Small intestine (tissue), 7 donors: ENCODE results near the gene APOL5. TPM values are rescaled to one million over a fixed set of nuclear protein-coding genes. Genes with fewer than 3 reads are reported as not detected.
A peak's percentile ranks its signal among the peaks of the same experiment; 100 is the strongest.

Experiments
- DNase-seq, 2 donors: peaks; one replicate each; pipeline versions ENCODE4 v3.0.0 to v3.0.0-alpha.2; 2013
- FAIRE-seq: peaks from 2 replicates; lab custom pipeline; 2012; peaks lifted over from hg19 to GRCh38; lab: Jason Lieb, UNC
- H3K27ac ChIP-seq, 3 donors: one replicate each; pipeline ENCODE4 v1.5.1; 2013; ENCODE audit warnings: low read length in 2 of 3, mild to moderate bottlenecking in 2 of 3, control low read depth in 1 of 3, inconsistent platforms in 1 of 3, low read depth in 1 of 3, moderate library complexity in 1 of 3
- H3K27me3 ChIP-seq, 3 donors: one replicate each; pipeline ENCODE4 v1.6.1; 2013; ENCODE audit warnings: low read length in 3 of 3, inconsistent platforms in 1 of 3; ENCODE audit not compliant: control insufficient read depth in 3 of 3, insufficient read depth in 3 of 3
- H3K36me3 ChIP-seq, 3 donors: one replicate each; pipeline ENCODE4 v1.6.1; 2013; ENCODE audit warnings: low read length in 3 of 3, inconsistent platforms in 1 of 3, low read depth in 1 of 3, mild to moderate bottlenecking in 1 of 3, moderate library complexity in 1 of 3; ENCODE audit not compliant: control insufficient read depth in 3 of 3, insufficient read depth in 2 of 3
- H3K4me1 ChIP-seq, 3 donors: one replicate each; pipeline ENCODE4 v1.6.1; 2013; ENCODE audit warnings: low read length in 2 of 3, inconsistent platforms in 1 of 3, low read depth in 1 of 3, mild to moderate bottlenecking in 1 of 3, moderate library complexity in 1 of 3; ENCODE audit not compliant: control insufficient read depth in 3 of 3, insufficient read depth in 2 of 3
- H3K4me3 ChIP-seq, 3 donors: one replicate each; pipeline ENCODE4 v1.5.1; 2013; ENCODE audit warnings: low read length in 3 of 3, control low read depth in 1 of 3, inconsistent platforms in 1 of 3, low read depth in 1 of 3, mild to moderate bottlenecking in 1 of 3, moderate library complexity in 1 of 3
- H3K9me3 ChIP-seq, 2 donors: one replicate each; pipeline ENCODE4 v1.6.1; 2013; ENCODE audit warnings: low read depth in 1 of 2, low read length in 1 of 2; ENCODE audit not compliant: control insufficient read depth in 2 of 2, insufficient read depth in 1 of 2
- WGBS, 3 donors: extraction: QIAGEN DNeasy Blood & Tissue Kit; methylation state at CpG; one replicate each; pipeline ENCODE4 v1.1.7; 2013; 5-methylcytosine and 5-hydroxymethylcytosine counted together
- polyA plus RNA-seq, 4 donors: library from polyadenylated mRNA; stranded (reverse) in 3 of 4; unstranded in 1 of 4; fragments of 200-250 nt in 3 of 4; fragments of 120-200 nt in 1 of 4; gene quantifications; one replicate each; pipeline versions ENCODE4 v1.2.1 to v1.2.3, GENCODE V29; 2013
- donor health status: healthy with polysubstance abuse.
- donor health status: control.
- donor health status: control.
- donor health status: Bipolar disorder and iron deficiency.
- donor health status: healthy.

The APOL5 gene
- polyA plus RNA-seq, 4 donors: not detected

- Histone ChIP-seq H3K27ac (no peak overlapping the region), H3K4me3 (no peak overlapping the region), H3K27me3 (no peaks in the 10 kb centered on the region), H3K36me3 (no peaks in the 10 kb centered on the region), H3K4me1 (peaks cover 0 to 16% (median 3%) of the 10 kb centered on the region in 3 donors), H3K9me3 (no peaks in the 10 kb centered on the region)
- DNase-seq: no peak
- no peak for FAIRE-seq
- WGBS, 3 donors: 82 to 90% (median 86%) methylated on average over 10 of the region's 10 CpGs
Measured at GRCh38 chr22:35731321-35731720, 13.6 kb downstream of the APOL5 start.

GRCh38 chr22:35732116-35732515 is 14.4 kb downstream of the APOL5 start:
- H3K27ac ChIP-seq: no peak overlapping the region
- H3K36me3 ChIP-seq: peaks cover 0 to 5% (median 0%) of the 10 kb centered on the region in 3 donors
- no peak overlapping the region for H3K4me3 ChIP-seq
- H3K4me1 ChIP-seq: peaks cover 0 to 16% (median 3%) of the 10 kb centered on the region in 3 donors
- DNase-seq (no peak), FAIRE-seq (no peak)
- H3K9me3 ChIP-seq: no peaks in the 10 kb centered on the region
- no peaks in the 10 kb centered on the region for H3K27me3 ChIP-seq
- WGBS, 3 donors: 92 to 95% (median 94%) methylated on average over 9 of the region's 9 CpGs

- DNase-seq: no peak
- FAIRE-seq: no peak
- peaks cover 0 to 8% (median 0%) of the 10 kb centered on the region in 3 donors for H3K36me3 ChIP-seq
- no peak overlapping the region for H3K4me3 ChIP-seq
- 80 to 83% (median 83%) methylated on average over 10 of the region's 10 CpGs for WGBS, 3 donors
- no peaks in the 10 kb centered on the region for H3K9me3 ChIP-seq
- H3K4me1 ChIP-seq: peaks cover 0 to 16% (median 3%) of the 10 kb centered on the region in 3 donors
- no peak overlapping the region for H3K27ac ChIP-seq
- no peaks in the 10 kb centered on the region for H3K27me3 ChIP-seq
Measured at GRCh38 chr22:35733036-35733435, 15.4 kb downstream of the APOL5 start.

- no peaks in the 10 kb centered on the region for H3K27me3 ChIP-seq
- WGBS, 3 donors: 49 to 59% (median 53%) methylated on average over 7 of the region's 7 CpGs
- peak overlapping the region in 1 of 3 donors; percentile 8 for H3K27ac ChIP-seq
- DNase-seq (peak; percentile 58 to 77), FAIRE-seq (no peak)
- H3K9me3 ChIP-seq: no peaks in the 10 kb centered on the region
- H3K4me3 ChIP-seq: no peak overlapping the region
- peaks cover 0 to 16% (median 3%) of the 10 kb centered on the region in 3 donors for H3K4me1 ChIP-seq
- H3K36me3 ChIP-seq: peaks cover 0 to 14% (median 0%) of the 10 kb centered on the region in 3 donors
Measured at GRCh38 chr22:35733791-35734516, 16.3 kb downstream of the APOL5 start.

GRCh38 chr22:35734517-35734827 is 16.8 kb downstream of the APOL5 start:
- FAIRE-seq: no peak

GRCh38 chr22:35735542-35735941 is 17.9 kb downstream of the APOL5 start:
- peaks cover 0 to 25% (median 0%) of the 10 kb centered on the region in 3 donors for H3K36me3 ChIP-seq
- H3K4me3 ChIP-seq: no peak overlapping the region
- no peaks in the 10 kb centered on the region for H3K27me3 ChIP-seq
- FAIRE-seq (no peak), DNase-seq (no peak)
- no peak overlapping the region for H3K27ac ChIP-seq
- WGBS, 3 donors: 75 to 85% (median 75%) methylated on average over 1 of the region's 1 CpG
- H3K4me1 ChIP-seq: peaks cover 0 to 16% (median 3%) of the 10 kb centered on the region in 3 donors
- H3K9me3 ChIP-seq: no peaks in the 10 kb centered on the region

More at GRCh38 chr22:35734517-35734827, 16.8 kb downstream of the APOL5 start:
- Histone ChIP-seq H3K9me3 (no peaks in the 10 kb centered on the region), H3K27ac (no peak overlapping the region), H3K36me3 (peaks cover 0 to 18% (median 0%) of the 10 kb centered on the region in 3 donors), H3K4me1 (peaks cover 0 to 16% (median 3%) of the 10 kb centered on the region in 3 donors), H3K4me3 (no peak overlapping the region), H3K27me3 (no peaks in the 10 kb centered on the region)
- 75 to 82% (median 80%) methylated on average over 7 of the region's 7 CpGs for WGBS, 3 donors
- DNase-seq: no peak

- Histone ChIP-seq H3K27ac (no peak overlapping the region), H3K4me3 (no peak overlapping the region), H3K36me3 (peaks cover 0 to 25% (median 0%) of the 10 kb centered on the region in 3 donors), H3K27me3 (no peaks in the 10 kb centered on the region), H3K9me3 (no peaks in the 10 kb centered on the region), H3K4me1 (peaks cover 0 to 16% (median 3%) of the 10 kb centered on the region in 3 donors)
- 95 to 99% (median 99%) methylated on average over 5 of the region's 5 CpGs for WGBS, 3 donors
- DNase-seq (no peak), FAIRE-seq (no peak)
Measured at GRCh38 chr22:35736166-35736565, 18.5 kb downstream of the APOL5 start.

GRCh38 chr22:35736701-35737100 is 19.0 kb downstream of the APOL5 start:
- H3K27ac ChIP-seq: no peak overlapping the region
- no peak overlapping the region for H3K4me3 ChIP-seq
- H3K4me1 ChIP-seq: peaks cover 0 to 16% (median 3%) of the 10 kb centered on the region in 3 donors
- no peaks in the 10 kb centered on the region for H3K9me3 ChIP-seq
- DNase-seq: no peak
- FAIRE-seq: no peak
- peaks cover 0 to 25% (median 0%) of the 10 kb centered on the region in 3 donors for H3K36me3 ChIP-seq
- 86 to 93% (median 90%) methylated on average over 12 of the region's 12 CpGs for WGBS, 3 donors
- no peaks in the 10 kb centered on the region for H3K27me3 ChIP-seq
